NCI-H2227 treated with DMSO at 0.1 percent for 48 hours (cell line): ENCODE results near the gene FAM151A.
A peak's percentile ranks its signal among the peaks of the same experiment; 100 is the strongest.

Experiments
- DNase-seq: peaks from one replicate; lab custom pipeline; 2025; lab: John Stamatoyannopoulos, UW

The FAM151A gene

DNA sequence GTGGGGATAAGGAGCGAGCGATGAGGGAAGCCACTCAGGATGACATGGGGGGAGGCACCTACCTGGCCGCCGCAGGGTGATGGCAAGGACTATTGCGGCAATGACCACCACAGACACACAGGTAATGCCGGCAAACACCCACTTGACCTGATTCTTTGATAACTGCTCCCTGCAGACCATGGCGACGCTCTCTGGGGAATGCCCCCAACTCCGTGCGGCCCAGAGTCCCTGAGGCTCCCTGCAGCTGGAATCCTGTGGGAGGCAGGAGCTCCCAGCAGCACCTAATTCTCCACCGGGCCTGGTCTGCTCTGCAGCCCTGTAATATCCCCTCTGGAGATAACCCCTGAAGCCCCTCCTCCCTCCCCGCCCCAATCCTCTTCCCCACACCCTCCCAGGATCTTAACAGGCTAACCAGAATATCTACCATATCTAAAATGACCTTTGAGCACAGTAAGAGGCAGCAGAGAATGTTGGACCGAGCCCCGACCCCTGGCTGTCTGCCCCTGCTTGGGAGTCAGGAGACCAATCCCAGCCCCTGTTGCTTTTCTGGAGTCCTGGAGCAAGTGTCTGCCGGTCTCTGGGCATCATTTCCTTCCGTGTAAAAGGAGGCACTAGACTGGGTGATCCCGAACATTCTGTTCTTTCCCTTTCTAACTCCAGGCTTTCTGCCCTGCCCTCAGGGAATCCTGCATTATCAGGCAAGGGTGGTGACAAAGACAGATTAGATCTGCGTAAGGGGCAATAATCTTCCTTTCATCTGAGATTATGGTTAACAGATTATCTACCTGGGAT lies at the start of gene FAM151A:
Gene FAM151A, minus strand, starts transcription at position 310 of the 792 bp plus-strand sequence. Its CDS starts 130 bp downstream, at position 180.
- DNase-seq: no peak

DNA sequence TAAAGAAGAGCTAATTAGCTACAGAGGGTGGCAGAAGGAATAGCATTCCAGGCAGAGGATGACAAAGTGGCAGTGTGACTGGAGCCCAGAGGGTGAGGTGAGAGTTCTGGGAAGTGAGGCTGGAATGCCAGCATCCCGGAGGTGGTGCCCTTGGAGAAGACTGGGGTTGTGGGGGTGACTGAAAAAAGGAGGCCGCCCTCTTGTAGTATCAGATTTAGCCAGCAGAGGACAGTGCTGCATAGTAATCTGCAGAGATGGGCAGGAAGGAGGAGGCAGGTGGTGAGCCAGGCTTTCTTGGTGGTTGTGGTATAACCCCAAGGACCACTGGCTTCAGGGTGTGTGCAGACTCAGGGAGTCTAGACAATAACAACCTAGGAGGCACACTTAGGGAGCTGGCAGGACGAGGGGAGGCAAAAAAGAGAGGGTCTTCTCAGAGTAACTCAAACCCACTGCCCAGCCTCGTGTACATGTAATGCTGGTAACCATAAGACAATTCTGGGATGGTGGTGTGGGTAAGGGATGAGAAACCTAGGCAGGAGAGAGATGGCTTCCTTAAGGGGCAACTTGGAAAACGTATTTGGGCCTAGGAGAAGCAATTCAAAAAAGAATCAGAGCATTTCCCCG lies 48.8 kb upstream of the FAM151A start:
- peak; percentile 29 for DNase-seq

DNA sequence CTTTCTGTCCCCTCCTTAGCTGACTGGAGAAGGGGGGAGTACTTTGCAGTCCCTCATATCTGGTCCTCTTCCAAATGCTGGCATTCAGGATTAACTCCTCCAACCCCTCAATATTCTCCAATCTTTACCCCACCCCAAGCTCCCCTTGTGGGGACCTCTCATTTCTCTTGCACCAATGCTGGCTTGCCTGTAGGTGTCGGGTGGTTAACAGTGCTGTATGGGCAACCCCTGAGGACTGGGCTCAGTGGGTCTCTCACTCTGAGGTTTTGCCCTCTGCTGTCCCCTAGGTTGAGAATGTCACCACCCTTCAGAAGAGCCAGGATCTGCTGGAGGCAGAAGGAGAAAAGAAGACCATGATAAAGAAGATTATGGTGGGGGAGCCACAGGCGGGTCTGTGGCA lies 45.2 kb upstream of the FAM151A start:
- DNase-seq: no peak

DNA sequence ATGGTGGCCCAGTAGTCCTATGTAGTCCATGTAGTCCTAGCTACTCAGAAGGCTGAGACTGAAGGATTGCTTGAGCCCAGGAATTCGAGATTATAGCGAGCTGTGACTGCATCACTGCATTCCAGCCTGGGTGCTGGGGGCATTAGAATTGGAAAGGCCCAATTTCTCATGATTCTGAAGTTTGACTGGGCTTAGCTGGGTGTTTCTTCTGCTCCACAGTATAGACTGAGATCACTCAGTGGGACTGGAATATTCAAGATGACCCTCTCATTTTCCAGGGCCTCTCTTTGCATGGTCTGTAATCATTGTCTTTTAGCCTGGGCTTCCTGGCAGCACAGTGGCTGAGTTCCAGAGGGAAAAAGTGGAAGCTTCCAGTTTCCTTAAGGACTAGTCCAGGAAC lies 44.5 kb upstream of the FAM151A start:
- DNase-seq: no peak

DNA sequence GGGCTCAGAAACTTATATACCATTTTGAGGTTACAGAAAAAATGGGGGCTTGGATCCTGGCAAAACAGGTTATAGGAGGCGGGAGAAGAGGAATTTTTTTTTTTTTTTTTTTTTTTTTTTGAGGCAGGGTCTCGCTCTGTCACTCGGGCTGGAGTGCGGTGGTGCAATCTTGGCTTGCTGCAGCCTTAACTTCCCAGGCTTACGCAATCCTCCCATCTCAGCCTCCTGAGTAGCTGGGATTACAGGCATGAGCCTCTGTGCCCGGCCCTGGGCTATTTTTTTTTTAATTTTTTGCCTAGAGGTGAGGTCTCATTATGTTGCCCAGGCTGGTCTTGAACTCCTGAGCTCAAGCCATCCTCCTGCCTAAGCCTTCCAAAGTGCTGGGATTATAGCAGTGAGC lies 43.0 kb upstream of the FAM151A start:
- DNase-seq: no peak

DNA sequence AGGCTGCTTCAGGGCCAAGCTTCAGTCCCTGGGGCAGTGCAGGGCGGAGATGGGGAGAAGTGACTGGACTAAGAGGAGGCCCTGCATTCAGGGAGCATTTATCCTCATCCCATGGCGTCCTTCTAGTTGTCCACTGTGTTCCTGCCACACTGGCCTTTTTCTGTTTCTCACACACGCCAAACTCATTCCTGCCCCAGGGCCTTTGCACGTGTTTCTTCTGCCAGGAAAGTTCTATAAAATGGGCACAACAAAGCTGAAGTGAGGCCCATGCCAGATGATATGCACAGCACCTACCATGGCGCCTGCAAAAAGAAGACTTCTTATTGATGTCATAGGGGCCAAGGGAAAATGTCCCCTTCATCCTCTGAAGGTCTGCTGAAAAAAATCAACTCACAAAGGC lies 42.5 kb upstream of the FAM151A start:
- no peak for DNase-seq

DNA sequence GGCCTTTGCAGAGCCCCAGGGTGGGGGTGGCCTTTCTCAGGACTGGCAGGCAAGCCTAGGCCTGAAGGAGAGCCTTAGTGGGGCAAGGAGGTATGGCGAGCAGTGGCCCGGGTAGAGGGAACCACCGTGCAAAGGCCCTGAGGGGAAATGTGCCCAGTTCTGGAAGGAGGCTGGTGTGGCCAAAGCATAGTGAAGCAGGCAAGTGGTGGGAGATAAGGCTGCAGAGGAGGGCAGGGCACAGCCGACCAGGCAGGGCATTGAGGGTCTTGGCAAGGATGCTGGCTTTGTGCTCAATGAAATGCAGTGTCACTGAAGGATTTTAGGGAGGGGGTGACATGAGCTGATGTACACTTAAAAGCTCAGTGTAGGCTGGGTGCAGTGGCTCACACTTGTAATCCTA lies 41.0 kb upstream of the FAM151A start:
- no peak for DNase-seq

DNA sequence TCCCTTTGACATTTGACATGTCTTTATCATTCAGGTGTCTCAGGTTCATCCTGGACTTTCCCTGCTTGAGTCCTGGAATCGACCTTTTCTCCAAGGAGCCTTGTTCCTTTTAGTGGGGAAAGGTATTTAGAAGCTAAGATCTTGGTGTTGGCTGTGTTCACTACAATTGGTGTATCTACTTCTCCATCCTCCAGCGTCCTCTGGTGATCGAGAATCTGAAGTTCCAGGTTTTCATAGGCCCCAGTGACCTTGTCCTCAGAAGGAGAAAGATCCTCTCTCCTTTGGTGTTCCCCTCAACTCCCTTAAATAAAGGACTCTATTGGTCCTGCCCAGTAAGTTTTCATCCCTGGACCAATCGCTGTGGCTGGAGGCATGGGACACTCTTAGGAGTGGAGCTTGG lies 40.4 kb upstream of the FAM151A start:
- DNase-seq: no peak

DNA sequence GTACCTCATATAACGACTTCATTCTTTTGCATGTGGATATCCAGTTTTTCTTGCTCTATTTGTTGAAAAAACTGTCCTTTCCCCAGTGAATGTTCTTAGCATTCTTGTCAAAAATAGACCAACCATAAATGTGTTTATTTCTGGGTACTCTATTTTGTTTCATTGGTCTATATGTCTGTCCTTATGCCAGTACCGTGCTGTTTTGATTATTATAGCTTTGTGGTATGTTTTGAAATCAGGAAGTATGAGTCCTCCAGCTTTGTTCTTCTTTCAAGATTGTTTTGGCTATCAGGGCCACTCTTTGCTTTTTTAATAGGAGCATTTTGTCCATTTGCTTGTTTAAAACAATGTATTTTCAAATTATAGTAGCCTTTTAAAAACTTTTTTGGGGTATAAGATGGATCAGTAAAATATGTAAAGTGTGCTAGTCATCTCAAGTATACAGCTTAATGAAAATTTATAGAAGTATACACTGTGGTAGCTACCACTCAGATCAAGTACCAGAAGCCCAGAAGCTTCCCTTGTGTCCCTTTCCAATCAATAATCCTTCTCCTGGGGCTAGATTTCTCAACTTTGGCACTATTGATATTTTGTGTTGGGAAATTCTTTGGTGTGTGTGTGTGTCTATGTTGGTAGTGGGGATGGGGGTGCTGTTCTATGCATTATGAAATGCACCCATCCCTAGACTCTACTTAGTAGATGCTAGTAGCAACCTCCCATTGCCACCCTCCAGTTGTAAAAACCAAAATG lies 35.0 kb upstream of the FAM151A start:
- no peak for DNase-seq

DNA sequence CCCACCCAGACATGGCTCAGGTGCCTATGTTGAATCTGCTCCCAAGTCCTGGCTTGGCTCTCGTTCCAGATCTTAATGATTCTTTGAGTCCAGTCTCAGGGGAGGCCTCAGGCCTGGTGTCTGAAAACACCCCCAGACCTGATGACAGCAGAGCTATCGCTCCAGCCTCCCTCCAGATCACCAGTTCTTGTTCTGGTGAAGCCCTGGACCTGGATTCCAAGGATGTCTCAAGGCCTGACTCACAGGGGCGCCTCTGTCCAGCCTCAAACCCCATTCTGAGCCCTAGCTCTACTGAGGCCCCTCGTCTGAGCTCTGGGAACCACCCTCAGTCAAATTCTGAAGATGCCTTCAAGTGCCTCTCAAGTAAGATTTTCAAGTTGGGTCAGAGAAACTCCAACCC lies 29.7 kb upstream of the FAM151A start:
- DNase-seq: no peak

DNA sequence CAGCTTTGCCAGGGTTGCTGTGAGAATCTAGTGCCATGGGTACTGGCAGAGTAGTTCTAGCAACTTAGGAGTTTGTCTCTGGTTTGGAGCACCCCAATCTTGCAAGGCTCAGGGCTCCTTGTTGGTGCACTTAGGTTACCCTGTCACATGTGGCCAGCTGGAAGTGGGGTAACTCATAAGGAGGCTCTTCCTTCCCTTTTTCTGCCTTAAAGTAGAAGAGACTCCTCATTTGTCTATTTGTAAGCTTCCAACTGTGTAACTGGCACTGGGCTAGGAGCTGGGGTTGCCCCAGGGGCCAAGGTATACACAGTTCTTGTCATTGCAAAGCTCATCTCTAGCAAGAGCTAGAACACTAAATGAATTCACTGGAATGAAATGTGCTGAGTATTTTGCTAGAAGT lies 28.8 kb upstream of the FAM151A start:
- DNase-seq: no peak

DNA sequence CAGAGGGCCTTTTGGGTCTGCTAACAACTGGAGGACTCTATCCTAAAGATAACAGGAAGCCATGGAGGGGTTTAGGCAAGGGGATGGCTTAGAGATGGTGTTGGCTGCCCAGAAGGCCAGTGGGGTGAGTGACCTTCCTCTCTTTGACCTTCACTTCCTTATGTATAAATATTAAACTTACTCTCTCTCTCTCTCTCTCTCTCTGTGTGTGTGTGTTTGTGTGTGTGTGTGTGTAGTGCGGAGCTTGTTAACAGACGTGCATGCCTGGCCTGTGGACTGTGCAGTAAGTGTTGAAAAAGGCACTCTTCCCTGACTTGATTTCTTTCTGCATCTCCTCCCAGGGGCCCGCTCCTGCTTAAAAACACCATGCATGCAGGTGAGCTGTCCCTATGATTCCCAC lies 28.3 kb upstream of the FAM151A start:
- DNase-seq: no peak

DNA sequence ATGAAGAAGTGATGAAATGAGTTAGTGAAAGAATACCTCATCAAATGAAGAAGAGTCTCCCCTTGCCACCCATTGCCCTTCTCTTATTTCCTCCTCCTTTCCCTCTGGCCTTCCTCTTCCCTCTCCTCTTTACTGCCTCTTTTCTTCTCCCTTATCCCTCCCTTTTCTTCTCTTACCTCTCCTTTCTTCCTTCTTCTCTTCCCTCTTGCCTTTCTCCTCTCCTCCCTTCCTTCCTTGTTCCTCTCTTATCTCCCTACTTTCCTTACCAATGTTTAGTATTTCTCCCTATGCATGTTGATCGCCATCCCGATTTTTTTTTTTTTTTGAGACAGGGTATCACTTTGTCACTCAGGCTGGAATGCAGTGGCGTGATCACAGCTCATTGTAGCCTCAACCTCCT lies 27.1 kb upstream of the FAM151A start:
- no peak for DNase-seq

DNA sequence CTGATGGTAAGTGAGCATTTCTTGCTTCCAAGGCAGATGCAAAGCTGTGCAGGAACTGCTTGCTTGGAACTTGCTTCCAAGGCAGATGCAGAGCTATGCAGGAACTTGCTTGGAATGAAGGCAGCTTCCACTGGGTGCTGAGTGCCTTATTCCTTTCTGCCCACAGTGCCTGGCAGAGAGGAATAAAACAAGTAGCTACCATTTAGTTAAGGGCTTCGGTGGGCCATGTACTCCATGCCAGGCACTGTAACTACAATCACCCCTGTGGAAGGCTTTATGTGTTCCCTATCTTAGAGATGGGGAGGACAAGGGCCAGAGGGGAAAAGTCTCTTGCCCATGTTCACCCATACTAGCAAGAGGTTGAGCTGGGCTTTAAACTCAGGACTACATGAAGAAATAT lies 26.6 kb upstream of the FAM151A start:
- DNase-seq: no peak

DNA sequence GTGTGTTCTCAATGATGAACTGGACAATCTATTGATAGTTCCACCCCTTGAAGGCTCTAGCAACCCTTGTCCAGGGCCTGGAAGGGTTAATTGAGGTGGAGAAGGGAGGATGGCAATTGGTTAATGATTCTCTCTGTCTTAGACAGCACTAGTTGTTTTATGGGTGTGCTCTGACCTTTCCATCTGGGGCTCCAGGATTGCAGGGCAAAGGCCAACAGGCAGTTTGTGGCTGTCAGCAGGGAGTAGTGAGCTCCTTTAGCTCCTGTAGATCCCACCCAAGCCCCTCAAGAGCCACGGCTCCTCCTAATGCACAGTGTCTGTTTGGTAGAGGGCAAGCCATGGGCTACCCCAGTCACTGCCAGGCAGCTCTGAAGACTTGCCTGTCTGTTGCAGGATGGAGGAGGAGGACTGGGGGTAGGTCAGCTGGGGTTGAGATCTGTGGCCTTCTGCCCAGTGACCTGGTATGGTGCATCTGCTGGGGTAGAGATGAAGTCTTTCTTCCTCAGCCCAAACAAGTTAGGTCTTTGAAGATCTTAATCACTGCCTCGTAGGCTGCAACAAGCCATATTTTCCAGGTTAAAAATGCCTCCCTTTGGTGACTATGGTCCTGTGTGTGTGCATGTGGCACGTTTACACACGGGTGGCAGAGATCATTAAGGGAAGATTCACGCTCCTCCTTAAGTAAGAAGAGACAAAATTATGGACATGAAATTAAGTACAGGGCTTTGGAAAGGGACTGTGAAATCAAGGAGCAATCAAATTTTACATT lies 26.0 kb upstream of the FAM151A start:
- DNase-seq: no peak

DNA sequence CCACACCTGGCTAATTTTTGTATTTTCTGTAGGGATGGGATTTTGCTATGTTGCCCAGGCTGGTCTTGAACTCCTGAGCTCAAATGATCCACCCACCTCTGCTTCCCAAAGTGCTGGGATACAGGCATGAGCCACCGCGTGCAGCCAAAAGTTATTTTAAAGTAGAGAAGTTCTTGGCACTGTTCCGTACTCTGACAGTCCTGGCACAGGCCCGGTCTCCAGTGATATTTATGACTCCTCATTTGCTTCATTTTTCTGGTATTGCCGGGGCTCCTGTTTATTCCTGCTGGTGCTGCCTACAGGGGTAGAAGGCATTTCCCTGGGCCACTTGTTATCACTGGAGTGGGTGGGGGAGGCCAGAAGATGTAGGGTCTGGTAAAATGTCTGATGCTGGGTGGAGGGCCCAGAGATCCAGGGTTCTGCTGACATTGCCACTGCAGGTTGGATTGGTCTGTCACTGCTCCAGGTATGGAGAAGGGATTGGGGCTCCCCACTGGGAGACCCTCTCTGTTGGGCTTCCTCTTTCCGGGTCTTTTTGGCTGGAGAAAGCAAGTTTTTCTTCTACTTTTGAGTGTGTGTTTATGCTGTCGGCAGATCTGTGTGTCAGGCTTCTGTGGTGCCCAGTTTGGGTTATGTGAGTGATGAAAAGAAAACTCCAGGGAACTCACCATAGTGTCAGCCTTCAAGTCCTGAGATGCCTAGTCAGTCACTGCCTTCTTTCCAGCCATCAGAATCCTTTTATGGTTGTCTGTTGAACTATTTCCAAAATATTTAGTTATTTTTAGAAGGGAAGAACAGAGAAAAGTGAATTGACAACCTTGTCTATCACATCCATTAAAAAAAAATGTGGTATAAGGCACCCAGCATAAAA lies 22.7 kb upstream of the FAM151A start:
- no peak for DNase-seq

DNA sequence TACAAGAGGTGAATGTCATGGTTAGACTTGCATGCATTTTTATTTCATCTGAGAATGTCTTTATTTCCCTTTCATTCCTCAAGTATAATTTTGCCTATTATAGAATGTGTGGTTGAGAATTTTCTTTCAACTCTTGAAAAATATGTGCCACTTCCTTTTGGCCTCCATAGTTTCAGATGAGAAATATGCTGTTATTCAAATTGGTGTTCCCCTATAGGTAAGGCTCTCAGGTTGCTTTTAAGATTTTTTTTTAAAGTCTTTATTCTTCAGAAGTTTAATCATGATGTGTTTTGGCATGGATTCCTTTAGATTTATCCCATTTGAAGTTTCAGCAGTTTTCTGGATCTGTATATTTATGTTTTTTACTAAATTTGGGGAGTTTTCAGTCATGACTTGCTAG lies 20.4 kb upstream of the FAM151A start:
- no peak for DNase-seq

DNA sequence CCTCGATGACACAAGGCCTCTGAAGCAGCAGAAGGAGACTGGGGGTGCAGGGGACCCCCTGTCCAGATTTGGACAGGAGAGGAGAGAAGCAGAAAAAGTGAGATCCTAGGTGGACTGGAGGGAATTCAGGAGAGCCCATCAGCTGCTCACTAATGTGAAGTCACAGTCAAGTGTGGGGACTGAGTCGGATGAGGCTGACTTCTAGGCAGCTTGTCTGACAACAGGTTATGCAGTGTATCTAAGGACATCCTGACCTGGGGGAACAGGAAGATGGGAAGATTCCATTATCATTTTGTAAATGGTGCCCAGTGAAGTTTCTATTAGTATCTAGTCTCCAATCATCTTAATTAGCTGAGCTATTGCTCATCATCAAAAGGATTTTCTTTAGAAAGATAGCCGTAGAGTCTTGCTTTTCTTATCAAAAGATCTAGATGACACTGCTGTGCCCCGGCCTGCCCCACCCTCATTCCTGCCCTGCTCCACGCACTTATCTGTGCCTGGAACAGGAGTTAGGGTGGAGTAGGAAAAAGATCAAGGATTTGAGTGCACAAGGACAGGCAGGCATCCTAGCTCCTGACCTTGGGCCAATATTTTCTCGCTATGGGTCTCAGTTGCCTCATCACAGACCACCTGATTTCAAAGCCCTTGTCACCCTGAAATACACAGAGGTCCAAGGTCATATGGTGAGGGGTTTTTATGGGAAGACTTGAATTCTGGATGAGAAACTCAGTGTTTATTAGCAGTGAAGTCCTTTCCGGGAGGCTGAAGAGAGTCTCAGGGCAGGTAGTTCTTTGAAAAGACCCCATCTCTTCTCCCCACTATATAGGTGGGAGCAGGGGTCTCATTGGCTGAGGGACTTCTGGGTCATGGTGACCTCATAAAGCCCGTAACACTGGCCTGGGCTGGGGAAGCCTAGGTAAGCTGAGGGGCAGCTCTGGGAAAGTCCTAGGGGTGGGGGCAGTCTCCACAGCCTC lies 17.8 kb upstream of the FAM151A start, which contains the start of gene MROH7:
Gene MROH7, plus strand, starts transcription at position 924 of the 974 bp plus-strand sequence. CDS start 11,141 bp downstream, outside the sequence.
- no peak for DNase-seq

DNA sequence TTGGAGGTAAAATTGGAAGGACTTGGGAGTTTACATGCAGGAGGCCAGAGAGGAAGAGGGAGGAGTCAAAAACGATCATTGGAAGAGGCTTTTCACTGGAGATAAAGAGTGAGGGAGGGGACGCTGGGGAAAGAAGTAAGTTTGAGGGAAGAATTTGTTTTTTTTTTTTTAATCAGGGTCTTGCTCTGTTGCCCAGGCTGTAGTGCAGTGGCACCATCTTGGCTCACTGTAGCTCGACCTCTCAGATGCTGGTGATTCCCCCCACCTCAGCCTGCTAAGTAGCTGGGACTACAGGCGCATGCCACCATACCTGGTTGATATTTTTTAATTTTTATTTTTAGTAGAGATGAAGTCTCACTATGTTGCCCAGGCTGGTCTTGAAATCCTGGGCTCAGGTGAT lies 17.0 kb upstream of the FAM151A start:
- no peak for DNase-seq
